CD14-positive monocyte (primary cell): Measurements from ENCODE around the gene FAU. TPM values are rescaled to one million over a fixed set of nuclear protein-coding genes. Genes with fewer than 3 reads are reported as not detected.

ENCODE experiments used
- DNase-seq, 3 donors: peaks; one replicate each; pipeline ENCODE4 v3.0.0-alpha.2; 2011 to 2022
- H2AFZ ChIP-seq: 2 replicates; pipeline ENCODE4 v1.6.0; 2012; ENCODE audit warnings: mild to moderate bottlenecking, low read depth, low read length, inconsistent platforms; ENCODE audit not compliant: insufficient read depth, poor library complexity, severe bottlenecking
- H3K27ac ChIP-seq, 2 donors: 1 replicate in 1 of 2; 2 replicates in 1 of 2; pipeline ENCODE4 v1.5.1; 2012 to 2013; ENCODE audit warnings: low read length in 2 of 2, control low read depth in 1 of 2, inconsistent platforms in 1 of 2, low read depth in 1 of 2, mild to moderate bottlenecking in 1 of 2
- H3K27me3 ChIP-seq, 2 donors: one replicate each; pipeline versions ENCODE4 v1.6.0 to v1.6.1; 2011 to 2013; ENCODE audit warnings: low read length in 2 of 2; ENCODE audit not compliant: control insufficient read depth in 2 of 2, insufficient read depth in 2 of 2
- H3K36me3 ChIP-seq, 2 donors: replicated peaks in 1 of 2; 1 replicate in 1 of 2; 2 replicates in 1 of 2; pipeline versions ENCODE4 v1.5.1 to v1.6.1; 2012 to 2013; ENCODE audit warnings: low read length in 2 of 2, control low read depth in 1 of 2, inconsistent platforms in 1 of 2, mild to moderate bottlenecking in 1 of 2; ENCODE audit not compliant: insufficient read depth in 2 of 2, control insufficient read depth in 1 of 2
- H3K4me1 ChIP-seq, 2 donors: 1 replicate in 1 of 2; 2 replicates in 1 of 2; pipeline versions ENCODE4 v1.5.1 to v1.6.1; 2012 to 2013; ENCODE audit warnings: low read length in 2 of 2, control low read depth in 1 of 2, inconsistent platforms in 1 of 2, mild to moderate bottlenecking in 1 of 2, moderate library complexity in 1 of 2; ENCODE audit not compliant: insufficient read depth in 2 of 2, control insufficient read depth in 1 of 2
- H3K4me2 ChIP-seq: replicated peaks from 2 replicates; pipeline ENCODE3; 2012; ENCODE audit warnings: low read length, moderate library complexity, mild to moderate bottlenecking; ENCODE audit not compliant: poor library complexity, severe bottlenecking; ENCODE audit errors: extremely low read depth
- H3K4me3 ChIP-seq, 3 experiments: fragments of 200-600 bp in 1 of 3; sonication (generic) in 1 of 3; replicated peaks in 1 of 3; 1 replicate in 2 of 3; 2 replicates in 1 of 3; pipeline ENCODE4 v1.5.1; 2011 to 2013; ENCODE audit warnings: low read length in 3 of 3, mild to moderate bottlenecking in 3 of 3, control low read depth in 2 of 3, low read depth in 2 of 3, inconsistent platforms in 1 of 3, moderate library complexity in 1 of 3
- H3K79me2 ChIP-seq: 2 replicates; pipeline ENCODE4 v1.6.0; 2012; ENCODE audit warnings: mild to moderate bottlenecking, control low read depth, inconsistent platforms, low read length, moderate library complexity; ENCODE audit not compliant: insufficient read depth
- H3K9ac ChIP-seq: 2 replicates; pipeline ENCODE4 v1.6.0; 2017; ENCODE audit warnings: low read length, mild to moderate bottlenecking; ENCODE audit not compliant: insufficient read depth, poor library complexity, severe bottlenecking
- H3K9me3 ChIP-seq, 2 donors: replicated peaks in 1 of 2; 1 replicate in 1 of 2; 2 replicates in 1 of 2; pipeline versions ENCODE4 v1.5.1 to v1.6.1; 2012 to 2013; ENCODE audit warnings: low read length in 2 of 2, control low read depth in 1 of 2; ENCODE audit not compliant: control insufficient read depth in 1 of 2, insufficient read depth in 1 of 2
- H4K20me1 ChIP-seq: 2 replicates; pipeline ENCODE4 v1.6.0; 2012; ENCODE audit warnings: mild to moderate bottlenecking, low read length, control low read depth, moderate library complexity; ENCODE audit not compliant: insufficient read depth
- H3K27ac Mint-ChIP-seq, 7 donors: one replicate each; pipeline ENCODE4 v1.8.0; 2020; ENCODE audit warnings: mild to moderate bottlenecking in 7 of 7, mixed read lengths in 7 of 7, moderate library complexity in 6 of 7, inconsistent platforms in 2 of 7
- H3K27me3 Mint-ChIP-seq, 3 donors: one replicate each; pipeline ENCODE4 v1.8.0; 2021 to 2022; ENCODE audit warnings: low read depth in 3 of 3, mild to moderate bottlenecking in 3 of 3, mixed read lengths in 3 of 3, moderate library complexity in 3 of 3, inconsistent platforms in 1 of 3
- H3K36me3 Mint-ChIP-seq, 2 donors: one replicate each; pipeline ENCODE4 v1.8.0; 2020; ENCODE audit warnings: mixed read lengths in 2 of 2, inconsistent platforms in 1 of 2, mild to moderate bottlenecking in 1 of 2
- H3K4me1 Mint-ChIP-seq: one replicate; pipeline ENCODE4 v1.8.0; 2020; ENCODE audit warnings: mild to moderate bottlenecking, mixed read lengths
- H3K4me3 Mint-ChIP-seq, 2 donors: one replicate each; pipeline ENCODE4 v1.8.0; 2020; ENCODE audit warnings: mild to moderate bottlenecking in 2 of 2, mixed read lengths in 2 of 2, moderate library complexity in 1 of 2
- H3K9me3 Mint-ChIP-seq, 7 donors: one replicate each; pipeline ENCODE4 v1.8.0; 2020 to 2022; ENCODE audit warnings: mixed read lengths in 7 of 7, mild to moderate bottlenecking in 6 of 7, moderate library complexity in 6 of 7, inconsistent platforms in 2 of 7
- WGBS: methylation state at CpG from one replicate; pipeline ENCODE4 v1.1.5; 2013; ENCODE audit warnings: missing lambda C conversion rate; ENCODE audit not compliant: insufficient coverage; 5-methylcytosine and 5-hydroxymethylcytosine counted together
- intact Hi-C, 2 donors: fragments of 100-400 bp; cut with micrococcal nuclease; formaldehyde crosslinking; loops; one replicate each; pipeline versions ENCODE4 v1.15.0 to v1.15.1; 2023
- polyA plus RNA-seq, 3 donors: library from polyadenylated mRNA; depleted of rRNA in 1 of 3; unstranded in 2 of 3; stranded (reverse) in 1 of 3; fragments of 300-500 nt in 2 of 3; fragments of >200 nt in 1 of 3; fragmentation: Illumina TruSeq in 2 of 3; gene quantifications; 1 replicate in 2 of 3; 2 replicates in 1 of 3; pipeline ENCODE4 v1.2.3, GENCODE V29; 2012 to 2021
- TF ChIP-seq, protein P1 (sequence below): fragments of 200-600 bp; IDR thresholded peaks from one replicate; pipeline ENCODE4 v1.8.0; 2022; ENCODE audit warnings: antibody characterized with exemption, mild to moderate bottlenecking

FAU gene
- polyA plus RNA-seq, 3 donors, result 668 to 818 (median 799) TPM

DNA sequence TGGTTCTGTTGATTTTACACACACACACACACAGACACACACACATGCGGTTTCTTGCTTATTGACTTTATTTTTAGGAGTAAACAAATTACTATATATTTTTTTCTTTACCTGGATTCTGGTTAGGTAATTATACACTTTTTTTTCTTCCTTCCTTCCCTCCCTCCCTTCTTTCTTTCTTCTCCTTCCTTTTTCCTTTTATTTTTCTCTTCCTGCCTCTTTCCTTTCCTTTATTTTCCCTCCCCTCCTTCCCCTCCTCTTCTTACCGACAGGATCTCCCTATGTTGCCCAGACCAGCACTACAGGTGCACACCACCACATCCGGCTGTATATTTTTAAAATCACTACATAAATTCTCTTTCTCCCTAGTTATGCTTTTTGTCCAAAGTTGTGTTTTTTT, 45.0 kb upstream of the FAU start:
- Mint-ChIP-seq H3K36me3 (no peaks in the 10 kb centered on the region), H3K27ac (no peak overlapping the region), H3K9me3 (no peaks in the 10 kb centered on the region), H3K4me3 (peak overlapping the region in 1 of 2 donors; percentile 46), H3K27me3 (peaks cover 1 to 8% (median 2%) of the 10 kb centered on the region in 3 donors), H3K4me1 (peaks cover 11% of the 10 kb centered on the region)
- Histone ChIP-seq H3K27me3 (no peaks in the 10 kb centered on the region), H3K36me3 (no peaks in the 10 kb centered on the region), H3K79me2 (no peaks in the 10 kb centered on the region), H3K27ac (no peak overlapping the region), H3K9me3 (no peaks in the 10 kb centered on the region), H3K4me1 (peaks cover 5 to 6% of the 10 kb centered on the region in 2 donors), H3K4me2 (no peak overlapping the region), H4K20me1 (no peaks in the 10 kb centered on the region), H3K9ac (no peak overlapping the region), H2AFZ (no peak overlapping the region), H3K4me3 (no peak overlapping the region)
- TF ChIP-seq, protein P1, sequence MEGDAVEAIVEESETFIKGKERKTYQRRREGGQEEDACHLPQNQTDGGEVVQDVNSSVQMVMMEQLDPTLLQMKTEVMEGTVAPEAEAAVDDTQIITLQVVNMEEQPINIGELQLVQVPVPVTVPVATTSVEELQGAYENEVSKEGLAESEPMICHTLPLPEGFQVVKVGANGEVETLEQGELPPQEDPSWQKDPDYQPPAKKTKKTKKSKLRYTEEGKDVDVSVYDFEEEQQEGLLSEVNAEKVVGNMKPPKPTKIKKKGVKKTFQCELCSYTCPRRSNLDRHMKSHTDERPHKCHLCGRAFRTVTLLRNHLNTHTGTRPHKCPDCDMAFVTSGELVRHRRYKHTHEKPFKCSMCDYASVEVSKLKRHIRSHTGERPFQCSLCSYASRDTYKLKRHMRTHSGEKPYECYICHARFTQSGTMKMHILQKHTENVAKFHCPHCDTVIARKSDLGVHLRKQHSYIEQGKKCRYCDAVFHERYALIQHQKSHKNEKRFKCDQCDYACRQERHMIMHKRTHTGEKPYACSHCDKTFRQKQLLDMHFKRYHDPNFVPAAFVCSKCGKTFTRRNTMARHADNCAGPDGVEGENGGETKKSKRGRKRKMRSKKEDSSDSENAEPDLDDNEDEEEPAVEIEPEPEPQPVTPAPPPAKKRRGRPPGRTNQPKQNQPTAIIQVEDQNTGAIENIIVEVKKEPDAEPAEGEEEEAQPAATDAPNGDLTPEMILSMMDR, result no peak
- intact Hi-C loops, result no loop called here
- no CpG with 5 or more reads among the region's 3 CpGs for WGBS
- DNase-seq, result no peak

GRCh38 chr11:65165410-65166317, 43.7 kb upstream of the FAU start:
- Histone ChIP-seq H3K9ac (no peak overlapping the region), H4K20me1 (no peaks in the 10 kb centered on the region)
- H3K4me1 Mint-ChIP-seq, result peaks cover 11% of the 10 kb centered on the region

More at GRCh38 chr11:65165410-65166317, 43.7 kb upstream of the FAU start:
- H2AFZ ChIP-seq, result no peak overlapping the region
- H3K4me3 ChIP-seq, result no peak overlapping the region
- Mint-ChIP-seq H3K9me3 (no peaks in the 10 kb centered on the region), H3K27me3 (peaks cover 1 to 5% (median 2%) of the 10 kb centered on the region in 3 donors), H3K36me3 (no peaks in the 10 kb centered on the region), H3K4me3 (no peak overlapping the region), H3K27ac (no peak overlapping the region)
- H3K4me1 ChIP-seq, result peaks cover 5 to 6% of the 10 kb centered on the region in 2 donors
- TF ChIP-seq, protein P1, result no peak
- H3K79me2 ChIP-seq, result no peaks in the 10 kb centered on the region
- no peak overlapping the region for H3K4me2 ChIP-seq
- H3K27ac ChIP-seq, result no peak overlapping the region
- no peak for DNase-seq
- intact Hi-C loops, result no loop called here
- 84% methylated on average over 17 of the region's 31 CpGs for WGBS
- H3K27me3 ChIP-seq, result no peaks in the 10 kb centered on the region
- no peaks in the 10 kb centered on the region for H3K9me3 ChIP-seq
- H3K36me3 ChIP-seq, result no peaks in the 10 kb centered on the region
